H9 (cell line): ENCODE measurements around the gene HPDL. TPM values are rescaled to one million over a fixed set of nuclear protein-coding genes. Genes with fewer than 3 reads are reported as not detected.

Experiments used
- DNase-seq: peaks from one replicate; pipeline ENCODE4 v3.0.0-alpha.2; 2017
- H2AFZ ChIP-seq: one replicate; pipeline ENCODE4 v1.6.1; 2013; ENCODE audit warnings: mild to moderate bottlenecking, low read length, control low read depth, moderate library complexity
- H2AK5ac ChIP-seq: 2 replicates; pipeline ENCODE4 v1.6.1; 2013; ENCODE audit warnings: low read length, control low read depth, mixed read lengths; ENCODE audit not compliant: insufficient read length
- H2BK120ac ChIP-seq: one replicate; pipeline ENCODE4 v1.6.1; 2013; ENCODE audit warnings: low read depth, mild to moderate bottlenecking, low read length, control low read depth, inconsistent platforms; ENCODE audit not compliant: poor library complexity, severe bottlenecking
- H2BK12ac ChIP-seq: 2 replicates; pipeline ENCODE4 v1.6.1; 2013; ENCODE audit warnings: low read length, control low read depth, mixed read lengths, low read depth; ENCODE audit not compliant: insufficient read length
- H2BK15ac ChIP-seq: 2 replicates; pipeline ENCODE4 v1.6.1; 2013; ENCODE audit warnings: low read depth, low read length, control low read depth
- H2BK20ac ChIP-seq: one replicate; pipeline ENCODE4 v1.6.1; 2013; ENCODE audit warnings: low read depth, mild to moderate bottlenecking, low read length, control low read depth, inconsistent platforms; ENCODE audit not compliant: poor library complexity, severe bottlenecking
- H2BK5ac ChIP-seq: 2 replicates; pipeline ENCODE4 v1.6.1; 2013; ENCODE audit warnings: low read length, control low read depth, mixed read lengths; ENCODE audit not compliant: insufficient read length
- H3K14ac ChIP-seq: 2 replicates; pipeline ENCODE4 v1.6.1; 2013; ENCODE audit warnings: low read length, control low read depth; ENCODE audit not compliant: insufficient read depth
- H3K18ac ChIP-seq: 2 replicates; pipeline ENCODE4 v1.6.1; 2013; ENCODE audit warnings: low read depth, mild to moderate bottlenecking, mixed read lengths, low read length, control low read depth; ENCODE audit not compliant: insufficient read length
- H3K23ac ChIP-seq: 2 replicates; pipeline ENCODE4 v1.6.1; 2013; ENCODE audit warnings: low read length, control low read depth, mixed read lengths, low read depth; ENCODE audit not compliant: insufficient read length
- H3K23me2 ChIP-seq: 2 replicates; pipeline ENCODE4 v1.6.1; 2013; ENCODE audit warnings: low read depth, mild to moderate bottlenecking, mixed read lengths, low read length, control low read depth; ENCODE audit not compliant: insufficient read length, poor library complexity, severe bottlenecking
- H3K27ac ChIP-seq: 2 replicates; pipeline ENCODE4 v1.5.1; 2013; ENCODE audit warnings: low read length, control low read depth, mixed read lengths, low read depth; ENCODE audit not compliant: insufficient read length
- H3K27me3 ChIP-seq: 2 replicates; pipeline ENCODE4 v1.6.1; 2013; ENCODE audit warnings: low read length, control low read depth, inconsistent platforms; ENCODE audit not compliant: insufficient read depth
- H3K4ac ChIP-seq: 2 replicates; pipeline ENCODE4 v1.6.1; 2013; ENCODE audit warnings: low read depth, mild to moderate bottlenecking, control low read depth, inconsistent platforms, low read length, moderate library complexity
- H3K4me1 ChIP-seq: 2 replicates; pipeline ENCODE4 v1.6.1; 2013; ENCODE audit warnings: low read length, control low read depth, inconsistent platforms; ENCODE audit not compliant: insufficient read depth
- H3K4me2 ChIP-seq: 2 replicates; pipeline ENCODE4 v1.6.1; 2013; ENCODE audit warnings: low read length, control low read depth, mixed read lengths; ENCODE audit not compliant: insufficient read length, insufficient read depth
- H3K56ac ChIP-seq: 2 replicates; pipeline ENCODE4 v1.6.1; 2013; ENCODE audit warnings: low read depth, mild to moderate bottlenecking, mixed read lengths, low read length, control low read depth; ENCODE audit not compliant: insufficient read length
- H3K79me1 ChIP-seq: 2 replicates; pipeline ENCODE4 v1.6.1; 2013; ENCODE audit warnings: low read depth, mild to moderate bottlenecking, moderate library complexity, low read length, control low read depth, inconsistent platforms; ENCODE audit not compliant: insufficient read depth, poor library complexity, severe bottlenecking
- H3K79me2 ChIP-seq: 2 replicates; pipeline ENCODE4 v1.6.1; 2013; ENCODE audit warnings: low read length, control low read depth, inconsistent platforms; ENCODE audit not compliant: insufficient read depth
- H3K9ac ChIP-seq: 2 replicates; pipeline ENCODE4 v1.6.1; 2013; ENCODE audit warnings: low read length, control low read depth, mixed read lengths; ENCODE audit not compliant: insufficient read length; ENCODE audit errors: extremely low read depth
- H3K9me3 ChIP-seq: one replicate; pipeline ENCODE4 v1.6.1; 2013; ENCODE audit warnings: low read depth, low read length, inconsistent platforms; ENCODE audit not compliant: control insufficient read depth
- H3T11ph ChIP-seq: one replicate; pipeline ENCODE4 v1.6.1; 2013; ENCODE audit warnings: mild to moderate bottlenecking, low read length, control low read depth, inconsistent platforms
- H4K20me1 ChIP-seq: one replicate; pipeline ENCODE4 v1.6.1; 2013; ENCODE audit not compliant: control insufficient read depth, insufficient read length, insufficient read depth
- H4K5ac ChIP-seq: 2 replicates; pipeline ENCODE4 v1.6.1; 2013; ENCODE audit warnings: low read depth, mild to moderate bottlenecking, mixed read lengths, low read length, control low read depth; ENCODE audit not compliant: insufficient read length
- H4K8ac ChIP-seq: replicated peaks from 2 replicates; pipeline ENCODE4 v1.6.1; 2013; ENCODE audit warnings: low read length, control low read depth, mixed read lengths, low read depth; ENCODE audit not compliant: insufficient read length
- H4K91ac ChIP-seq: 2 replicates; pipeline ENCODE4 v1.6.1; 2013; ENCODE audit warnings: low read depth, mild to moderate bottlenecking, moderate library complexity, mixed read lengths, low read length, control low read depth; ENCODE audit not compliant: insufficient read length
- H3K27ac Mint-ChIP-seq, 3 experiments: 2 replicates in 2 of 3; 3 replicates in 1 of 3; pipeline ENCODE4 v1.8.0; 2020 to 2021; ENCODE audit warnings: mixed read lengths in 3 of 3, mild to moderate bottlenecking in 1 of 3, moderate library complexity in 1 of 3
- H3K27me3 Mint-ChIP-seq: 2 replicates; pipeline ENCODE4 v1.8.0; 2021; ENCODE audit warnings: low read depth, mild to moderate bottlenecking, moderate library complexity, mixed read lengths
- H3K36me3 Mint-ChIP-seq, 3 experiments: 2 replicates in 2 of 3; 3 replicates in 1 of 3; pipeline ENCODE4 v1.8.0; 2020 to 2021; ENCODE audit warnings: low read depth in 3 of 3, mixed read lengths in 3 of 3; ENCODE audit not compliant: insufficient read depth in 1 of 3
- H3K4me1 Mint-ChIP-seq, 2 experiments: 2 replicates each; pipeline ENCODE4 v1.8.0; 2020; ENCODE audit warnings: mixed read lengths in 2 of 2
- H3K4me3 Mint-ChIP-seq, 2 experiments: 2 replicates in 1 of 2; 3 replicates in 1 of 2; pipeline ENCODE4 v1.8.0; 2020 to 2021; ENCODE audit warnings: mild to moderate bottlenecking in 2 of 2, mixed read lengths in 2 of 2, moderate library complexity in 1 of 2
- H3K9me3 Mint-ChIP-seq, 2 experiments: 2 replicates in 1 of 2; 3 replicates in 1 of 2; pipeline ENCODE4 v1.8.0; 2020; ENCODE audit warnings: mild to moderate bottlenecking in 2 of 2, mixed read lengths in 2 of 2, moderate library complexity in 1 of 2
- CTCF ChIP-seq: fragments of 200-600 bp; sonication (generic); conservative IDR thresholded peaks from 3 replicates; pipeline ENCODE4 v1.8.0; 2021; ENCODE audit warnings: antibody characterized with exemption, mild to moderate bottlenecking
- WGBS: extraction: QIAGEN DNeasy Blood & Tissue Kit; methylation state at CpG from one replicate; pipeline ENCODE4 v1.1.7; 2013; ENCODE audit warnings: missing lambda C conversion rate, low lambda C conversion rate, mixed read lengths; ENCODE audit not compliant: insufficient read length; ENCODE audit errors: extremely low coverage; 5-methylcytosine and 5-hydroxymethylcytosine counted together
- total RNA-seq: library from RNA; stranded (reverse); gene quantifications from 2 replicates; pipeline ENCODE4 v1.2.1, GENCODE V29; 2021

HPDL gene
- total RNA-seq, 1 experiment from 2014 or later = 10.6 TPM

- no peak overlapping the region for H2AFZ ChIP-seq
- Mint-ChIP-seq H3K4me1 (peaks cover 46 to 50% of the 10 kb centered on the region in 2 experiments), H3K4me3 (peak overlapping the region; percentile 85 to 88; a peak in 4 of 5 replicates)
Measured at GRCh38 chr1:45302505-45303150, 24.1 kb upstream of the HPDL start.

More at GRCh38 chr1:45302505-45303150, 24.1 kb upstream of the HPDL start:
- H4K91ac ChIP-seq = no peak overlapping the region
- H3K4ac ChIP-seq = no peak overlapping the region
- H3T11ph ChIP-seq = no peak overlapping the region
- H3K23me2 ChIP-seq = peaks cover 9% of the 10 kb centered on the region
- H3K14ac ChIP-seq = no peak overlapping the region
- H3K4me2 ChIP-seq = peak overlapping the region; percentile 72
- H3K9me3 Mint-ChIP-seq = no peaks in the 10 kb centered on the region
- no peak overlapping the region for H2BK20ac ChIP-seq
- H2BK15ac ChIP-seq = no peak overlapping the region
- H3K56ac ChIP-seq = no peak overlapping the region
- H2BK12ac ChIP-seq = no peak overlapping the region
- DNase-seq = no peak
- no peak overlapping the region for H4K5ac ChIP-seq
- no peaks in the 10 kb centered on the region for H3K27me3 ChIP-seq
- H3K79me2 ChIP-seq = no peaks in the 10 kb centered on the region
- WGBS = no CpG with 5 or more reads among the region's 16 CpGs
- H3K23ac ChIP-seq = no peak overlapping the region
- no peaks in the 10 kb centered on the region for H3K9me3 ChIP-seq
- H4K20me1 ChIP-seq = no peaks in the 10 kb centered on the region
- no peak overlapping the region for H2BK120ac ChIP-seq
- no peaks in the 10 kb centered on the region for H3K36me3 Mint-ChIP-seq
- TF ChIP-seq CTCF = no peak
- H2AK5ac ChIP-seq = no peak overlapping the region
- no peak overlapping the region for H3K27ac Mint-ChIP-seq
- no peaks in the 10 kb centered on the region for H3K27me3 Mint-ChIP-seq
- no peak overlapping the region for H3K27ac ChIP-seq
- no peak overlapping the region for H2BK5ac ChIP-seq
- no peaks in the 10 kb centered on the region for H3K79me1 ChIP-seq
- H4K8ac ChIP-seq = no peak overlapping the region
- peak overlapping the region; percentile 73 for H3K9ac ChIP-seq
- H3K18ac ChIP-seq = no peak overlapping the region
- peaks cover 12% of the 10 kb centered on the region for H3K4me1 ChIP-seq
